Smooth muscle cell (in vitro differentiated cells): ENCODE measurements around the gene HNRNPAB. TPM values are rescaled to one million over a fixed set of nuclear protein-coding genes. Genes with fewer than 3 reads are reported as not detected.

Experiments used
- DNase-seq: peaks from one replicate; lab custom pipeline; 2025; ENCODE audit not compliant: unreplicated experiment; lab: John Stamatoyannopoulos, UW
- H2AFZ ChIP-seq: fragments of 200-600 bp; sonication (generic); 2 replicates; pipeline ENCODE4 v1.6.0; 2016; ENCODE audit warnings: antibody characterized with exemption, low read depth, mild to moderate bottlenecking
- H3F3A ChIP-seq: fragments of 200-600 bp; sonication (generic); 2 replicates; pipeline ENCODE4 v1.6.0; 2017; ENCODE audit warnings: antibody characterized with exemption, low read depth
- H3K27ac ChIP-seq: fragments of 200-600 bp; sonication (generic); 2 replicates; pipeline ENCODE4 v1.5.1; 2016; ENCODE audit warnings: low read depth, mild to moderate bottlenecking
- H3K27me3 ChIP-seq: fragments of 200-600 bp; sonication (generic); 2 replicates; pipeline ENCODE4 v1.6.1; 2016; ENCODE audit warnings: low read depth, mild to moderate bottlenecking
- H3K36me3 ChIP-seq: fragments of 200-600 bp; sonication (generic); 2 replicates; pipeline ENCODE4 v1.5.1; 2016; ENCODE audit warnings: low read depth
- H3K4me1 ChIP-seq: fragments of 200-600 bp; sonication (generic); 2 replicates; pipeline ENCODE4 v1.5.1; 2016; ENCODE audit warnings: low read depth
- H3K4me2 ChIP-seq: fragments of 200-600 bp; sonication (generic); 2 replicates; pipeline ENCODE4 v1.6.0; 2016; ENCODE audit warnings: mild to moderate bottlenecking
- H3K4me3 ChIP-seq: fragments of 200-600 bp; sonication (generic); 2 replicates; pipeline ENCODE4 v1.5.1; 2016; ENCODE audit warnings: mild to moderate bottlenecking
- H3K79me2 ChIP-seq: fragments of 200-600 bp; sonication (generic); 2 replicates; pipeline ENCODE4 v1.6.0; 2016; ENCODE audit warnings: low read depth, mild to moderate bottlenecking
- H3K9ac ChIP-seq: fragments of 200-600 bp; sonication (generic); 2 replicates; pipeline ENCODE4 v1.6.0; 2016; ENCODE audit warnings: low read depth
- H3K9me3 ChIP-seq: fragments of 200-600 bp; sonication (generic); replicated peaks from 2 replicates; pipeline ENCODE4 v1.5.1; 2016; ENCODE audit warnings: low read depth
- H4K20me1 ChIP-seq: fragments of 200-600 bp; sonication (generic); 2 replicates; pipeline ENCODE4 v1.6.0; 2016; ENCODE audit warnings: low read depth
- CTCF ChIP-seq: fragments of 200-600 bp; sonication (generic); IDR thresholded peaks from 2 replicates; pipeline ENCODE4 v1.5.1; 2017; ENCODE audit warnings: borderline replicate concordance, mild to moderate bottlenecking, antibody characterized with exemption; ENCODE audit not compliant: insufficient read depth, poor library complexity, severe bottlenecking
- WGBS: methylation state at CpG from one replicate; pipeline ENCODE4 v1.1.7; 2016; ENCODE audit warnings: low lambda C conversion rate; 5-methylcytosine and 5-hydroxymethylcytosine counted together
- polyA plus RNA-seq: library from polyadenylated mRNA; unstranded; fragments of >200 nt; fragmentation: Nextera tagmentation; extraction: Ambion mirVana; gene quantifications from 2 replicates; pipeline ENCODE4 v1.2.1, GENCODE V29; 2016
- total RNA-seq: library from RNA; depleted of rRNA; stranded (reverse); fragments of >200 nt; gene quantifications from 2 replicates; pipeline ENCODE4 v1.2.3, GENCODE V29; 2014

The HNRNPAB gene
- total and polyA plus RNA-seq, 2 experiments from 2014 or later: 79.3 to 170 TPM

- Histone ChIP-seq H3K36me3 (peaks cover 3% of the 10 kb centered on the region), H3F3A (peaks cover 32% of the 10 kb centered on the region), H3K79me2 (peaks cover 51% of the 10 kb centered on the region), H3K9ac (peak overlapping the region; percentile 89), H3K27ac (peak overlapping the region; percentile 82), H3K4me3 (peak overlapping the region; percentile 99), H4K20me1 (peaks cover 50% of the 10 kb centered on the region), H3K4me1 (peaks cover 11% of the 10 kb centered on the region), H3K9me3 (no peaks in the 10 kb centered on the region), H2AFZ (no peak overlapping the region), H3K4me2 (peak overlapping the region; percentile 95), H3K27me3 (no peaks in the 10 kb centered on the region)
- DNase-seq: peak; percentile 22
- TF ChIP-seq CTCF: no peak
- WGBS: under 1% methylated on average over 57 of the region's 90 CpGs
Observed at GRCh38 chr5:178204935-178205748, 809 bp downstream of the HNRNPAB start.

- 5% methylated on average over 5 of the region's 5 CpGs for WGBS
Observed at GRCh38 chr5:178205749-178206047, 1.4 kb downstream of the HNRNPAB start.

GRCh38 chr5:178206166-178207101 is 2.1 kb downstream of the HNRNPAB start:
- no peaks in the 10 kb centered on the region for H3K9me3 ChIP-seq
- peak overlapping the region; percentile 82 for H3K27ac ChIP-seq
- DNase-seq: no peak
- TF ChIP-seq CTCF: no peak
- peaks cover 51% of the 10 kb centered on the region for H3K79me2 ChIP-seq
- H3K4me2 ChIP-seq: peak overlapping the region; percentile 95
- WGBS: 54% methylated on average over 12 of the region's 12 CpGs
- H3K4me3 ChIP-seq: peak overlapping the region; percentile 99
- no peak overlapping the region for H2AFZ ChIP-seq
- no peaks in the 10 kb centered on the region for H3K27me3 ChIP-seq
- H3K36me3 ChIP-seq: peaks cover 3% of the 10 kb centered on the region
- H3K4me1 ChIP-seq: peaks cover 11% of the 10 kb centered on the region
- H3F3A ChIP-seq: peaks cover 42% of the 10 kb centered on the region
- H3K9ac ChIP-seq: peak overlapping the region; percentile 89
- H4K20me1 ChIP-seq: peaks cover 63% of the 10 kb centered on the region

More at GRCh38 chr5:178205749-178206047, 1.4 kb downstream of the HNRNPAB start:
- Histone ChIP-seq H3K4me2 (peak overlapping the region; percentile 95), H3K79me2 (peaks cover 51% of the 10 kb centered on the region), H3K9me3 (no peaks in the 10 kb centered on the region), H3K36me3 (peaks cover 3% of the 10 kb centered on the region), H3K9ac (peak overlapping the region; percentile 89), H2AFZ (no peak overlapping the region), H3K4me3 (peak overlapping the region; percentile 99), H3F3A (peaks cover 38% of the 10 kb centered on the region), H3K4me1 (peaks cover 11% of the 10 kb centered on the region), H3K27me3 (no peaks in the 10 kb centered on the region), H3K27ac (peak overlapping the region; percentile 82), H4K20me1 (peaks cover 56% of the 10 kb centered on the region)
- no peak for TF ChIP-seq CTCF
- no peak for DNase-seq
